ENCODE measurements around the gene SLC41A1. TPM values are rescaled to one million over a fixed set of nuclear protein-coding genes. Genes with fewer than 3 reads are reported as not detected.

SLC41A1 gene
- total and polyA plus RNA-seq, 2 donors from 2014 or later = 19.1 to 20.9 TPM

- peak overlapping the region; percentile 54 to 95 (median 86) for H3K4me3 ChIP-seq (ENCODE audit: low read length in 3 of 3)
- peaks cover 4% of the 10 kb centered on the region for H3K27me3 ChIP-seq (ENCODE audit: control insufficient read depth, insufficient read depth, low read length)
- no peaks in the 10 kb centered on the region for H3K36me3 ChIP-seq (ENCODE audit: control insufficient read depth in 2 of 3, insufficient read depth in 3 of 3, low read length in 3 of 3)
- H3K9me3 ChIP-seq (ENCODE audit: control insufficient read depth in 2 of 3, insufficient read depth in 1 of 3, low read length in 3 of 3) = no peaks in the 10 kb centered on the region
- H3K9ac ChIP-seq (ENCODE audit: low read length in 3 of 3) = peak overlapping the region in 1 of 3 donors; percentile 88
- no peak overlapping the region for H3K27ac ChIP-seq (ENCODE audit: low read depth in 2 of 2, low read length in 2 of 2)
- DNase-seq (no peak), FAIRE-seq (no peak)
- intact Hi-C loops (cut with DNase I) = no loop called here
- TF ChIP-seq CTCF (IDR thresholded peaks at IDR 0.05; ENCODE audit: borderline replicate concordance, extremely low read depth, insufficient read depth) = no peak
- peaks cover 0 to 8% (median 0%) of the 10 kb centered on the region in 3 donors for H3K4me1 ChIP-seq (ENCODE audit: control insufficient read depth in 2 of 3, insufficient read depth in 2 of 3, low read depth in 1 of 3, low read length in 3 of 3)
Measured at GRCh38 chr1:205775717-205776056, 37.3 kb downstream of the SLC41A1 start.

GRCh38 chr1:205775015-205775716 is 37.8 kb downstream of the SLC41A1 start, which contains the start of gene RAB29:
TSS of gene RAB29 (minus strand) at chr1:205775482. CDS start at chr1:205774956, 526 bp downstream.
- no peak for TF ChIP-seq CTCF (IDR thresholded peaks at IDR 0.05; ENCODE audit: borderline replicate concordance, extremely low read depth, insufficient read depth)
- FAIRE-seq = no peak
- DNase-seq = peak; percentile 78 to 92 (median 86)
- Histone ChIP-seq H3K27me3 (ENCODE audit: control insufficient read depth, insufficient read depth, low read length) (peaks cover 4% of the 10 kb centered on the region), H3K36me3 (ENCODE audit: control insufficient read depth in 2 of 3, insufficient read depth in 3 of 3, low read length in 3 of 3) (peaks cover 0 to 1% (median 0%) of the 10 kb centered on the region in 3 donors), H3K4me3 (ENCODE audit: low read length in 3 of 3) (peak within 1 kb of the TSS; percentile 54 to 95 (median 86)), H3K27ac (ENCODE audit: low read depth in 2 of 2, low read length in 2 of 2) (peak within 1 kb of the TSS; percentile 83 to 87), H3K9ac (ENCODE audit: low read length in 3 of 3) (peak within 1 kb of the TSS; percentile 34 to 88 (median 77)), H3K4me1 (ENCODE audit: control insufficient read depth in 2 of 3, insufficient read depth in 2 of 3, low read depth in 1 of 3, low read length in 3 of 3) (peaks cover 0 to 8% (median 0%) of the 10 kb centered on the region in 3 donors), H3K9me3 (ENCODE audit: control insufficient read depth in 2 of 3, insufficient read depth in 1 of 3, low read length in 3 of 3) (no peaks in the 10 kb centered on the region)
- intact Hi-C loops (cut with DNase I) = no loop called here

GRCh38 chr1:205774198-205775014 is 38.6 kb downstream of the SLC41A1 start:
- TF ChIP-seq CTCF (IDR thresholded peaks at IDR 0.05; ENCODE audit: borderline replicate concordance, extremely low read depth, insufficient read depth) = no peak
- intact Hi-C loops (cut with DNase I) = no loop called here
- H3K27me3 ChIP-seq (ENCODE audit: control insufficient read depth, insufficient read depth, low read length) = peaks cover 4% of the 10 kb centered on the region
- FAIRE-seq = no peak
- peaks cover 0 to 8% (median 0%) of the 10 kb centered on the region in 3 donors for H3K4me1 ChIP-seq (ENCODE audit: control insufficient read depth in 2 of 3, insufficient read depth in 2 of 3, low read depth in 1 of 3, low read length in 3 of 3)
- H3K9ac ChIP-seq (ENCODE audit: low read length in 3 of 3) = peak overlapping the region; percentile 34 to 88 (median 77)
- H3K27ac ChIP-seq (ENCODE audit: low read depth in 2 of 2, low read length in 2 of 2) = peak overlapping the region; percentile 83 to 87
- H3K9me3 ChIP-seq (ENCODE audit: control insufficient read depth in 2 of 3, insufficient read depth in 1 of 3, low read length in 3 of 3) = no peaks in the 10 kb centered on the region
- peak in 4 of 5 donors; percentile 26 to 71 (median 38) for DNase-seq
- peaks cover 0 to 6% (median 2%) of the 10 kb centered on the region in 3 donors for H3K36me3 ChIP-seq (ENCODE audit: control insufficient read depth in 2 of 3, insufficient read depth in 3 of 3, low read length in 3 of 3)
- H3K4me3 ChIP-seq (ENCODE audit: low read length in 3 of 3) = peak overlapping the region; percentile 54 to 95 (median 86)
